ENCODE results near the gene USH1G. TPM values are rescaled to one million over a fixed set of nuclear protein-coding genes. Genes with fewer than 3 reads are reported as not detected.

Gene USH1G
- total RNA-seq, 1 donor from 2014 or later = 0.14 TPM

- peaks cover 6% of the 10 kb centered on the region for H3K9me3 Mint-ChIP-seq (ENCODE audit: unreplicated experiment)
- Histone ChIP-seq H3K79me2 (ENCODE audit: insufficient read depth, low read length) (no peaks in the 10 kb centered on the region), H3K4me3 (ENCODE audit: insufficient read depth, low read depth, low read length) (no peak overlapping the region), H3K36me3 (ENCODE audit: insufficient read depth, low read length) (no peaks in the 10 kb centered on the region), H3K27me3 (ENCODE audit: insufficient read depth, low read length) (peaks cover 57% of the 10 kb centered on the region), H3K9me3 (ENCODE audit: insufficient read depth, low read depth, low read length) (no peaks in the 10 kb centered on the region), H3K4me2 (ENCODE audit: low read length) (peak overlapping the region; percentile 58), H3K4me1 (ENCODE audit: insufficient read depth, low read length) (no peaks in the 10 kb centered on the region), H2AFZ (ENCODE audit: low read depth, low read length) (no peak overlapping the region), H3K9ac (ENCODE audit: low read length) (no peak overlapping the region), H3K27ac (ENCODE audit: low read depth, low read length) (no peak overlapping the region), H4K20me1 (ENCODE audit: insufficient read depth, low read length) (no peaks in the 10 kb centered on the region)
- H3K36me3 Mint-ChIP-seq (ENCODE audit: low read depth, unreplicated experiment) = no peaks in the 10 kb centered on the region
- DNase-seq (ENCODE audit: low read depth) = no peak
- no peaks in the 10 kb centered on the region for H3K4me1 Mint-ChIP-seq (ENCODE audit: low read depth, unreplicated experiment)
- FAIRE-seq = no peak
- H3K27ac Mint-ChIP-seq (ENCODE audit: unreplicated experiment) = no peak overlapping the region
- H3K4me3 Mint-ChIP-seq (ENCODE audit: unreplicated experiment) = no peak overlapping the region
- TF ChIP-seq CTCF (IDR thresholded peaks at IDR 0.05; ENCODE audit: insufficient read depth, low read depth, low read length) (peak; percentile 2), EZH2 (IDR thresholded peaks at IDR 0.05; ENCODE audit: insufficient read depth, low read length) (peak; percentile 97)
- H3K27me3 Mint-ChIP-seq (ENCODE audit: low read depth, unreplicated experiment) = peaks cover 62% of the 10 kb centered on the region
Observed at GRCh38 chr17:74923538-74924249, 639 bp upstream of the USH1G start.

- no peaks in the 10 kb centered on the region for H3K4me1 Mint-ChIP-seq (ENCODE audit: low read depth, unreplicated experiment)
- H2AFZ ChIP-seq (ENCODE audit: low read depth, low read length) = no peak overlapping the region
- no peak overlapping the region for H3K4me3 ChIP-seq (ENCODE audit: insufficient read depth, low read depth, low read length)
- H3K27ac Mint-ChIP-seq (ENCODE audit: unreplicated experiment) = no peak overlapping the region
- no peak for FAIRE-seq
- H3K79me2 ChIP-seq (ENCODE audit: insufficient read depth, low read length) = no peaks in the 10 kb centered on the region
- H3K27ac ChIP-seq (ENCODE audit: low read depth, low read length) = no peak overlapping the region
- TF ChIP-seq EZH2 (IDR thresholded peaks at IDR 0.05; ENCODE audit: insufficient read depth, low read length) (peak; percentile 25), CTCF (IDR thresholded peaks at IDR 0.05; ENCODE audit: insufficient read depth, low read depth, low read length) (no peak)
- H3K27me3 Mint-ChIP-seq (ENCODE audit: low read depth, unreplicated experiment) = peaks cover 55% of the 10 kb centered on the region
- H3K4me2 ChIP-seq (ENCODE audit: low read length) = no peak overlapping the region
- no peak overlapping the region for H3K4me3 Mint-ChIP-seq (ENCODE audit: unreplicated experiment)
- peaks cover 6% of the 10 kb centered on the region for H3K9me3 Mint-ChIP-seq (ENCODE audit: unreplicated experiment)
- no peaks in the 10 kb centered on the region for H3K9me3 ChIP-seq (ENCODE audit: insufficient read depth, low read depth, low read length)
- DNase-seq (ENCODE audit: low read depth) = no peak
- no peak overlapping the region for H3K9ac ChIP-seq (ENCODE audit: low read length)
- no peaks in the 10 kb centered on the region for H4K20me1 ChIP-seq (ENCODE audit: insufficient read depth, low read length)
- H3K4me1 ChIP-seq (ENCODE audit: insufficient read depth, low read length) = no peaks in the 10 kb centered on the region
- H3K36me3 ChIP-seq (ENCODE audit: insufficient read depth, low read length) = no peaks in the 10 kb centered on the region
- peaks cover 46% of the 10 kb centered on the region for H3K27me3 ChIP-seq (ENCODE audit: insufficient read depth, low read length)
- no peaks in the 10 kb centered on the region for H3K36me3 Mint-ChIP-seq (ENCODE audit: low read depth, unreplicated experiment)
Observed at GRCh38 chr17:74922172-74922571, 883 bp downstream of the USH1G start.

GRCh38 chr17:74921769-74922168 is 1.3 kb downstream of the USH1G start:
- no peaks in the 10 kb centered on the region for H4K20me1 ChIP-seq (ENCODE audit: insufficient read depth, low read length)
- H3K4me3 ChIP-seq (ENCODE audit: insufficient read depth, low read depth, low read length) = no peak overlapping the region
- no peak overlapping the region for H2AFZ ChIP-seq (ENCODE audit: low read depth, low read length)
- FAIRE-seq (no peak), DNase-seq (ENCODE audit: low read depth) (no peak)
- H3K27me3 Mint-ChIP-seq (ENCODE audit: low read depth, unreplicated experiment) = peaks cover 51% of the 10 kb centered on the region
- no peaks in the 10 kb centered on the region for H3K9me3 ChIP-seq (ENCODE audit: insufficient read depth, low read depth, low read length)
- no peak overlapping the region for H3K27ac ChIP-seq (ENCODE audit: low read depth, low read length)
- no peak overlapping the region for H3K27ac Mint-ChIP-seq (ENCODE audit: unreplicated experiment)
- H3K9me3 Mint-ChIP-seq (ENCODE audit: unreplicated experiment) = peaks cover 6% of the 10 kb centered on the region
- H3K27me3 ChIP-seq (ENCODE audit: insufficient read depth, low read length) = peaks cover 45% of the 10 kb centered on the region
- no peak for TF ChIP-seq CTCF (IDR thresholded peaks at IDR 0.05; ENCODE audit: insufficient read depth, low read depth, low read length)
- no peak for TF ChIP-seq EZH2 (IDR thresholded peaks at IDR 0.05; ENCODE audit: insufficient read depth, low read length)
- no peak overlapping the region for H3K4me2 ChIP-seq (ENCODE audit: low read length)
- no peaks in the 10 kb centered on the region for H3K4me1 ChIP-seq (ENCODE audit: insufficient read depth, low read length)
- H3K36me3 ChIP-seq (ENCODE audit: insufficient read depth, low read length) = no peaks in the 10 kb centered on the region
- no peaks in the 10 kb centered on the region for H3K4me1 Mint-ChIP-seq (ENCODE audit: low read depth, unreplicated experiment)
- H3K9ac ChIP-seq (ENCODE audit: low read length) = no peak overlapping the region
- no peaks in the 10 kb centered on the region for H3K36me3 Mint-ChIP-seq (ENCODE audit: low read depth, unreplicated experiment)
- no peaks in the 10 kb centered on the region for H3K79me2 ChIP-seq (ENCODE audit: insufficient read depth, low read length)
- no peak overlapping the region for H3K4me3 Mint-ChIP-seq (ENCODE audit: unreplicated experiment)

Measured in astrocyte (in vitro differentiated cells and primary cell).